ENCODE results near the gene PAFAH2. TPM values are rescaled to one million over a fixed set of nuclear protein-coding genes. Genes with fewer than 3 reads are reported as not detected.

Gene PAFAH2
- total RNA-seq, 3 donors from 2014 or later (not counting 1 experiment from before 2014, with no cell fraction given): 39.0 to 95.1 (median 68.6) TPM

DNA sequence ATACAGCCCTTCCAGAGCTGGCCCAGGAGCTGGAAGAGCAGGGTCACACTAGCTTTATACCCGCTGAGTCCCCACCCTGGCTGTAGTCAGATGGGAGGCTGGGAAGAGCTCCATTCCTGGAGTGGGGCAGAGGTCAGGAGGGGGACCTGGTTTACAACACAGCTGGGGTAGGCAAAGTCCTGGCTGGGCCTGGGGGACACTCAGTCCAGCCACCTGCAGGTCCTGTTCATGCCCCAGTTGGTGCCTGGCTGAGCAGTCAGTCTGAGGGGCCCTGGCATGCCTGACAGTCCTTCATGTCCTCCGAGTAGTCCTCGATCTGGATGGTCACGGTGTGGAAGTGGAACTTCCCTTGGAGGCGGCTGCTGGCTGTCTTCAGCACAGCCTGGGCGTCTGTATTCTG lies 41.0 kb upstream of the PAFAH2 start:
- Mint-ChIP-seq H3K36me3 (no peaks in the 10 kb centered on the region), H3K4me1 (peaks cover 9 to 20% of the 10 kb centered on the region in 2 donors), H3K4me3 (no peak overlapping the region), H3K9me3 (no peaks in the 10 kb centered on the region), H3K27me3 (ENCODE audit: low read depth in 2 of 2) (peaks cover 4 to 7% of the 10 kb centered on the region in 2 donors), H3K27ac (no peak overlapping the region)
- no peak overlapping the region for H3K4me3 ChIP-seq (ENCODE audit: low read length)
- H3K27me3 ChIP-seq (ENCODE audit: control insufficient read depth, insufficient read depth, low read length): peaks cover 10% of the 10 kb centered on the region
- TF ChIP-seq, protein P1, sequence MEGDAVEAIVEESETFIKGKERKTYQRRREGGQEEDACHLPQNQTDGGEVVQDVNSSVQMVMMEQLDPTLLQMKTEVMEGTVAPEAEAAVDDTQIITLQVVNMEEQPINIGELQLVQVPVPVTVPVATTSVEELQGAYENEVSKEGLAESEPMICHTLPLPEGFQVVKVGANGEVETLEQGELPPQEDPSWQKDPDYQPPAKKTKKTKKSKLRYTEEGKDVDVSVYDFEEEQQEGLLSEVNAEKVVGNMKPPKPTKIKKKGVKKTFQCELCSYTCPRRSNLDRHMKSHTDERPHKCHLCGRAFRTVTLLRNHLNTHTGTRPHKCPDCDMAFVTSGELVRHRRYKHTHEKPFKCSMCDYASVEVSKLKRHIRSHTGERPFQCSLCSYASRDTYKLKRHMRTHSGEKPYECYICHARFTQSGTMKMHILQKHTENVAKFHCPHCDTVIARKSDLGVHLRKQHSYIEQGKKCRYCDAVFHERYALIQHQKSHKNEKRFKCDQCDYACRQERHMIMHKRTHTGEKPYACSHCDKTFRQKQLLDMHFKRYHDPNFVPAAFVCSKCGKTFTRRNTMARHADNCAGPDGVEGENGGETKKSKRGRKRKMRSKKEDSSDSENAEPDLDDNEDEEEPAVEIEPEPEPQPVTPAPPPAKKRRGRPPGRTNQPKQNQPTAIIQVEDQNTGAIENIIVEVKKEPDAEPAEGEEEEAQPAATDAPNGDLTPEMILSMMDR (IDR thresholded peaks at IDR 0.05): no peak
- H3K4me1 ChIP-seq (ENCODE audit: control insufficient read depth, insufficient read depth, low read length): peaks cover 19% of the 10 kb centered on the region
- DNase-seq (no peak), ATAC-seq (no peak)
- no peaks in the 10 kb centered on the region for H3K9me3 ChIP-seq (ENCODE audit: control insufficient read depth, insufficient read depth, low read length)
- WGBS (ENCODE audit: insufficient coverage): 77% methylated on average over 6 of the region's 6 CpGs
- H3K27ac ChIP-seq (ENCODE audit: low read length): no peak overlapping the region
- intact Hi-C loops (cut with micrococcal nuclease): loop anchor here (5.0 kb wide), 1 partner anchor 108 kb away; no protein-coding TSS in a partner anchor
- no peaks in the 10 kb centered on the region for H3K36me3 ChIP-seq (ENCODE audit: control insufficient read depth, insufficient read depth, low read length)

DNA sequence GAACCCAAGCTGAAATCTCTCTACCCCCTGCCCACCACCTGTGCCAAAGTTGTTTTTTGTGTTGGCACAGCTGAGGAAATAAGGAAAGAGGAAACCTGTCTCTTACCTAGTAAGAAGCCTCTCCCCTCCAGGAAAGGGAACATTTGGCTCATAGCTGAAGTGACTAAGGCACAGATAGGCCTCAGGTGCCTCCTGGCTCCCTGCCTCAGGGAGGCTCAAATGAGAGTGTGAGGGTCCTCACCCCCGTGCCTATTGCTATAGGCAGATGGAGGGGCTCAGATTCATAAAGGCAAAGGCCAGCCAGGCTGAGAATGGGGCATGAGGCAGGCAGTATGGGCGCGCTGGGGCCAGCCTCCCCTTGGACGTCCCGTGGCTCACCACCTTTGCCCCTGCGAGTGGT lies 40.6 kb upstream of the PAFAH2 start:
- intact Hi-C loops (cut with micrococcal nuclease): loop anchor here (5.0 kb wide), 1 partner anchor 109 kb away; no protein-coding TSS in a partner anchor
- H3K27ac Mint-ChIP-seq: no peak overlapping the region
- no peak for DNase-seq
- Histone ChIP-seq H3K4me1 (ENCODE audit: control insufficient read depth, insufficient read depth, low read length) (peaks cover 19% of the 10 kb centered on the region), H3K27me3 (ENCODE audit: control insufficient read depth, insufficient read depth, low read length) (peaks cover 8% of the 10 kb centered on the region), H3K36me3 (ENCODE audit: control insufficient read depth, insufficient read depth, low read length) (no peaks in the 10 kb centered on the region), H3K4me3 (ENCODE audit: low read length) (no peak overlapping the region), H3K9me3 (ENCODE audit: control insufficient read depth, insufficient read depth, low read length) (no peaks in the 10 kb centered on the region), H3K27ac (ENCODE audit: low read length) (no peak overlapping the region)
- no peaks in the 10 kb centered on the region for H3K9me3 Mint-ChIP-seq
- H3K4me3 Mint-ChIP-seq: no peak overlapping the region
- TF ChIP-seq, protein P1 (IDR thresholded peaks at IDR 0.05): no peak
- whole genome bisulfite sequencing (ENCODE audit: insufficient coverage): 90% methylated on average over 6 of the region's 6 CpGs
- ATAC-seq: no peak
- H3K36me3 Mint-ChIP-seq: no peaks in the 10 kb centered on the region
- H3K27me3 Mint-ChIP-seq (ENCODE audit: low read depth in 2 of 2): peaks cover 0 to 6% of the 10 kb centered on the region in 2 donors
- H3K4me1 Mint-ChIP-seq: peaks cover 9 to 20% of the 10 kb centered on the region in 2 donors

DNA sequence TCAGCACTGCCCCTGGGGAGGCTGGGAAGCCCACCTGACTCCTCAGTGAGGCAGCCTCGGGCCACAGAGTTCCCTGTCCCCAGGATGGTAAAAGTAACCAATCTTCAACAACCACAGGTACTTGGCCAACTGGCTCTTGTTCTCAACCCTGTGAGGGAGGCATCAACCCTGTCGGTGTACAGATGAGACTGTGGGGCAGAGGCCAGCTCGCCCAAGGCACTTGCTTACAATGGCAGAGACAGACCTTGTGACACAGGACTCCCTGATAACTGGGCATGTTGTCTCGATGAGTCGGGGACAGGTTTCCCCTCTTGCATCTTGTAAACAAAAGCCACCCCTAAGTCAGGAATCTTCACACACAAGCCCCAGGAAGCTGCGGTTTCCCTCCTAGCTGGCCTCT lies 40.0 kb upstream of the PAFAH2 start:
- Mint-ChIP-seq H3K4me1 (peaks cover 9 to 20% of the 10 kb centered on the region in 2 donors), H3K27me3 (ENCODE audit: low read depth in 2 of 2) (peaks cover 0 to 6% of the 10 kb centered on the region in 2 donors), H3K4me3 (no peak overlapping the region), H3K27ac (no peak overlapping the region), H3K9me3 (no peaks in the 10 kb centered on the region), H3K36me3 (no peaks in the 10 kb centered on the region)
- Histone ChIP-seq H3K36me3 (ENCODE audit: control insufficient read depth, insufficient read depth, low read length) (no peaks in the 10 kb centered on the region), H3K9me3 (ENCODE audit: control insufficient read depth, insufficient read depth, low read length) (no peaks in the 10 kb centered on the region), H3K4me3 (ENCODE audit: low read length) (no peak overlapping the region), H3K4me1 (ENCODE audit: control insufficient read depth, insufficient read depth, low read length) (peaks cover 19% of the 10 kb centered on the region), H3K27me3 (ENCODE audit: control insufficient read depth, insufficient read depth, low read length) (peaks cover 8% of the 10 kb centered on the region), H3K27ac (ENCODE audit: low read length) (no peak overlapping the region)
- TF ChIP-seq, protein P1 (IDR thresholded peaks at IDR 0.05): no peak
- no peak for DNase-seq
- ATAC-seq: no peak
- intact Hi-C loops (cut with micrococcal nuclease): loop anchor here (5.0 kb wide), 1 partner anchor 109 kb away; no protein-coding TSS in a partner anchor
- WGBS (ENCODE audit: insufficient coverage): 81% methylated on average over 6 of the region's 6 CpGs

DNA sequence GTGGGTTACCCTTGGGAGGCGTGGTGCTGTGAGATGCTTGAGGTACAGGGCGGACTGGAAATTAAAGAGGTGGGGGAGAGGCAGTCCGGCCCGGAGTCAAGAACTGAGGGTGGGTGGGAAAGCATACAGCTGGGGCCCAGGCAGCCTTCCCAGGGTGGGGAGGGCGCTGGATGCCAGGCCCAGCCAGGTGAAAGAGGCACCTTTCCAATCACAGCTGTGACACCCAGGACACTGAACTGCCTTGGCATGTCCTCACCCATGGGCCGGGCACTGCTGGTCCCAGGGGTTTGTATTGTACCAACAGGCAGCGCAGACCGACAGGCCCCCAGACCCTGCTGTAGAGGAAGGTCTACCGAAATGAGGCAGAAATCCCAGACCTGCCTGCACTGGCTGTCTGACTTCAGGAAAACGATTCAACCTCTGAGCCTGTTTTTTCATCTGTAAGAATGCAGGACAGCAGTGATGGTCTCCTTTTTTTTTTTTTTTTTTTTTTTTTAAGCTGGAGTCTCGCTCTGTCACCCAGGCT lies 39.0 kb upstream of the PAFAH2 start:
- H3K4me3 Mint-ChIP-seq: no peak overlapping the region
- Histone ChIP-seq H3K27ac (ENCODE audit: low read length) (no peak overlapping the region), H3K4me1 (ENCODE audit: control insufficient read depth, insufficient read depth, low read length) (peaks cover 19% of the 10 kb centered on the region), H3K27me3 (ENCODE audit: control insufficient read depth, insufficient read depth, low read length) (peaks cover 8% of the 10 kb centered on the region), H3K36me3 (ENCODE audit: control insufficient read depth, insufficient read depth, low read length) (no peaks in the 10 kb centered on the region), H3K9me3 (ENCODE audit: control insufficient read depth, insufficient read depth, low read length) (no peaks in the 10 kb centered on the region), H3K4me3 (ENCODE audit: low read length) (no peak overlapping the region)
- no peaks in the 10 kb centered on the region for H3K36me3 Mint-ChIP-seq
- ATAC-seq (no peak), DNase-seq (no peak)
- TF ChIP-seq, protein P1 (IDR thresholded peaks at IDR 0.05): no peak
- peaks cover 0 to 7% of the 10 kb centered on the region in 2 donors for H3K27me3 Mint-ChIP-seq (ENCODE audit: low read depth in 2 of 2)
- H3K4me1 Mint-ChIP-seq: peaks cover 9 to 20% of the 10 kb centered on the region in 2 donors
- H3K9me3 Mint-ChIP-seq: no peaks in the 10 kb centered on the region
- 81% methylated on average over 10 of the region's 11 CpGs for WGBS (ENCODE audit: insufficient coverage)
- H3K27ac Mint-ChIP-seq: no peak overlapping the region
- intact Hi-C loops (cut with micrococcal nuclease): loop anchor here (5.0 kb wide), 1 partner anchor 110 kb away; no protein-coding TSS in a partner anchor

Measured in natural killer cell (primary cell).